Calu3 (cell line): ENCODE data around the gene PTPN18. TPM values are rescaled to one million over a fixed set of nuclear protein-coding genes. Genes with fewer than 3 reads are reported as not detected.
A peak's percentile ranks its signal among the peaks of the same experiment; 100 is the strongest.
"Not testable (repeated sequence)": the region's sequence is repeated elsewhere in the genome, so short reads cannot be mapped to it uniquely, and the experiment has no call there.

Experiments
- BruUV-seq: library from RNA; stranded (reverse); fragments of 400-500 nt; replicated peaks from 2 replicates; lab custom pipeline; 2021; lab: Mats Ljungman, UMichigan
- CTCF ChIA-PET: fragments of 300-600 bp; sonication (Branson Sonifier 250); formaldehyde crosslinking; loops from one replicate; lab custom pipeline; 2022; ENCODE audit warnings: antibody characterized with exemption; lab: Charles Lee
- DNase-seq: peaks from one replicate; pipeline ENCODE4 v3.0.0; 2022
- H3K27ac Mint-ChIP-seq: one replicate; pipeline ENCODE4 v1.8.0; 2022; ENCODE audit warnings: mixed read lengths; ENCODE audit not compliant: unreplicated experiment
- H3K27me3 Mint-ChIP-seq: one replicate; pipeline ENCODE4 v1.8.0; 2022; ENCODE audit warnings: mixed read lengths; ENCODE audit not compliant: unreplicated experiment
- H3K36me3 Mint-ChIP-seq: one replicate; pipeline ENCODE4 v1.8.0; 2022; ENCODE audit warnings: mild to moderate bottlenecking, moderate library complexity, mixed read lengths; ENCODE audit not compliant: insufficient read depth, unreplicated experiment
- H3K4me1 Mint-ChIP-seq: one replicate; pipeline ENCODE4 v1.8.0; 2022; ENCODE audit warnings: mild to moderate bottlenecking, low read depth, mixed read lengths; ENCODE audit not compliant: unreplicated experiment
- H3K4me3 Mint-ChIP-seq: one replicate; pipeline ENCODE4 v1.8.0; 2022; ENCODE audit warnings: mild to moderate bottlenecking, low read depth, moderate library complexity, mixed read lengths; ENCODE audit not compliant: unreplicated experiment
- H3K9me3 Mint-ChIP-seq: one replicate; pipeline ENCODE4 v1.8.0; 2022; ENCODE audit warnings: low read depth, mixed read lengths; ENCODE audit not compliant: unreplicated experiment
- intact Hi-C: fragments of 100-400 bp; cut with micrococcal nuclease; formaldehyde crosslinking; loops from one replicate; pipeline ENCODE4 v1.10.0; 2022; ENCODE audit not compliant: unreplicated experiment
- total RNA-seq: library from RNA; stranded (reverse); gene quantifications from 2 replicates; pipeline ENCODE4 v1.2.3, GENCODE V29; 2022
- TF ChIP-seq, protein P1 (sequence below): fragments of 200-600 bp; IDR thresholded peaks from one replicate; pipeline ENCODE4 v1.8.0; 2022; ENCODE audit warnings: antibody characterized with exemption; ENCODE audit not compliant: unreplicated experiment

PTPN18 gene
- total RNA-seq, 1 experiment from 2014 or later, result 66.0 TPM

DNA sequence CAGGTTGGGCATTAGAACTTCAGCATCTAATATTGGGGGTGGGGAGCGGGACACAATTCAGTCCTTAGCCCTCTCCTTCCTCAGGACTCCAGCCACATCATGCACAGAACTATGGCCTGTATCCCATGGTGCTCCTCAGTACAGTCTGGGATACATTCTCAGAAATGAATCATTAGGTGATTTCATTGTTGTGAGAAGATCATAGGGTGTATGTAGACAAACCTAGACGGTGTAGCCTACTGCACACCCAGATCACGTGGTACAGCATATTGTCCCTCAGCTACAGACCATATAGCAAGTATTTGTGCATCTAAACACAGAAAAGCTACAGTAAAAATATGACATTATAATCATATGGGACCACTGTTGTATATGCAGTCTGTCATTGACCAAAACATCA lies 36.3 kb upstream of the PTPN18 start:
- Mint-ChIP-seq H3K9me3 (no peaks in the 10 kb centered on the region), H3K27ac (no peak overlapping the region), H3K4me3 (no peak overlapping the region), H3K36me3 (no peaks in the 10 kb centered on the region), H3K27me3 (peaks cover 16% of the 10 kb centered on the region), H3K4me1 (no peaks in the 10 kb centered on the region)
- TF ChIP-seq, protein P1, sequence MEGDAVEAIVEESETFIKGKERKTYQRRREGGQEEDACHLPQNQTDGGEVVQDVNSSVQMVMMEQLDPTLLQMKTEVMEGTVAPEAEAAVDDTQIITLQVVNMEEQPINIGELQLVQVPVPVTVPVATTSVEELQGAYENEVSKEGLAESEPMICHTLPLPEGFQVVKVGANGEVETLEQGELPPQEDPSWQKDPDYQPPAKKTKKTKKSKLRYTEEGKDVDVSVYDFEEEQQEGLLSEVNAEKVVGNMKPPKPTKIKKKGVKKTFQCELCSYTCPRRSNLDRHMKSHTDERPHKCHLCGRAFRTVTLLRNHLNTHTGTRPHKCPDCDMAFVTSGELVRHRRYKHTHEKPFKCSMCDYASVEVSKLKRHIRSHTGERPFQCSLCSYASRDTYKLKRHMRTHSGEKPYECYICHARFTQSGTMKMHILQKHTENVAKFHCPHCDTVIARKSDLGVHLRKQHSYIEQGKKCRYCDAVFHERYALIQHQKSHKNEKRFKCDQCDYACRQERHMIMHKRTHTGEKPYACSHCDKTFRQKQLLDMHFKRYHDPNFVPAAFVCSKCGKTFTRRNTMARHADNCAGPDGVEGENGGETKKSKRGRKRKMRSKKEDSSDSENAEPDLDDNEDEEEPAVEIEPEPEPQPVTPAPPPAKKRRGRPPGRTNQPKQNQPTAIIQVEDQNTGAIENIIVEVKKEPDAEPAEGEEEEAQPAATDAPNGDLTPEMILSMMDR, result no peak
- DNase-seq, result no peak
- intact Hi-C loops, result no loop called here
- BruUV-seq, result no TSS peak
- CTCF ChIA-PET, result no interaction called here

DNA sequence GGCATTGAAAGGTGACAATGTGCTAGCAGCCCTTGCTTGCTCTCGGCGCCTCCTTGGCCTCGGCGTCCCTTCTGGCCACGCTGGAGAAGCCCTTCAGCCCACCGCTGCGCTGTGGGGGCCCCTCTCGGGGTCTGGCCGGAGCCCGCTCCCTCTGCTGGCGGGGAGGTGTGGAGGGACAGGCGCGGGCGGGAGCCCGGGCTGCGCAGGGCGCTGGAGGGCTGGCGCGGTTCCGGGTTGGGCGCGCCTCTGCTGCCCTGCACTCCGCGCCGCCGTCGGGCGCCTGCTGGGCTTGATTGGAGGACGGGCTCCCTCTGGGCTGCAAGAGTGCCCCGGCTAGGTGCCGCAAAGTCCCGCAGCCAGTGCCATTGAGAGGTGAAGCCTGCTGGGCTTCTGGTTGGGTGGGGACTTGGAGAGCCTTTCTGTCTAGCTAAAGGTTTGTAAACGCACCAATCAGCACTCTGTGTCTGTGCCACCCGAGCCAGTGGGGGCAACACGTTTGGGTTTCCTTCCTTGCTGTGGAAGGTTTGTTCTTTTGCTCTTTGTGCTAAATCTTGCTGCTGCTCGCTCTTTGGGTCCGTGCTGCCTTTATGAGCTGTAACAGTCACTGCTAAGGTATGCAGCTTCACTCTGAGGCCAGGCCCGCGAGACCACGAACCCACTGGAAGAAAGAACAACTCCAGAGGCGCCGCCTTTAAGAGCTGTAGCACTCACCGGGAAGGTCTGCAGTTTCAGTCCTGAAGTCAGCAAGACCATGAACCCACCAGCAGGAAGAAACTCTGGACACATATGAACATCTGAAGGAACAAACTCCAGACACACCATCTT lies 27.9 kb upstream of the PTPN18 start:
- intact Hi-C loops, result no loop called here
- no peaks in the 10 kb centered on the region for H3K4me1 Mint-ChIP-seq
- no peaks in the 10 kb centered on the region for H3K9me3 Mint-ChIP-seq
- no peaks in the 10 kb centered on the region for H3K36me3 Mint-ChIP-seq
- CTCF ChIA-PET, result interaction anchor here (0.9 kb wide), 1 partner anchor 13 kb away, joined by 3 read pairs; no protein-coding TSS in a partner anchor
- H3K4me3 Mint-ChIP-seq, result no peak overlapping the region
- BruUV-seq, result no TSS peak
- peaks cover 77% of the 10 kb centered on the region for H3K27me3 Mint-ChIP-seq
- H3K27ac Mint-ChIP-seq, result no peak overlapping the region
- no peak for DNase-seq
- TF ChIP-seq, protein P1, result no peak

DNA sequence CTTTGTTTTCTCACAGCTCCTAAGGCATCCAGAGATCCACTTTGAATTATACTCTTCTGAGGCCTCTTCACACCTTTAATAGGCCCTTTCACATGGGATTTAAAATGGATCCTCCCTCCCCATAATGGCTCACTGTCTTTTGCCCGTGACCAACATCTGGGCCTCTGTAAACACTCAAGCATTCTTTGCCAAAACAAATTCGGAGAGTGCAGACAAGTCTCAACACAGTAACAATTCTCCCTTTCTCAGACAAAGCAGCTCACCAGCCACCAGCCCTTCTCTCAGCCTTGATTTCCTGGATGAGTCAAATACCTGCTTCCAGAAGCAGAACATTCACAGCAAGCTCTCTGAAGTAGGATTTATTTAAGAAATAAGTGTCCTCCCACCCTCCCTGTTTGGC lies 27.1 kb upstream of the PTPN18 start:
- intact Hi-C loops, result no loop called here

DNA sequence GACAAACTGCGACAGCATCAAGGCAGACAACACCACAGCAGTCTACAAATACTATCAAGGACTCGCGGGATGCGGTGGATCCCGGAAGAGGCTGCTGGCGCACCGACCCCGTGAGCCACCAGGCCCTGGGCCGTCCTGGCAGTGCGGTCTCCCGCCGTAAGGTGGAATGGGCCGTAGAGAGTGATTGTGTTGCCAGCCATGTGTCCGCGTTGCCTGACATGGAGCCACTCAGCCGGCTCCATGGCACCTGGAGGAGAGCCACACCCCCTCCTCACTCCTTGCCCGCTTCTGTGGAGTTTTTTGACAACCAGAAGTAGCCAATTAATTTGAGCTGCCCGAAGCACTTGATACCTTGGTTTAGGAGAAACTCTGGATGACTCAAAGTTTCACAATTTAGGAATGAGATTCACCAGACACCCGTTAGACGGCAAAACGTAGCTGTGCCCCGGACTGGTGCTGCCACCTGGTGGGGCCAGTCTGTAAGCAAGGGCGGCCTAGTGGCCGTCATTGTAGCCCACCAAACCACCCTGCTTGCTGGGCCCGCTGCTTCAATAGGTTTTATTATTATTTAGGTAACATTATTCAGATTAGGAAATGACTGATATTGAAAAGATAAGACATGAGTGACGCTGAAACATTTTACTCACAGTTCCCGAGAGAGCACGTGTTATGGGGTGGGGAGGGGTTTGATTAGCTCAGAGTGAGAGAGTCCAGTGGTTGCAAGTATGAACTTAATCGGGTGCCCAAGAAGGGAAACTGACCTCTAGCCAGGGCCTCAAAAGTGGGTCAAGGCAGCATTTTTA lies 23.4 kb upstream of the PTPN18 start:
- H3K4me3 Mint-ChIP-seq, result no peak overlapping the region
- H3K27ac Mint-ChIP-seq, result no peak overlapping the region
- intact Hi-C loops, result loop anchor here (1.0 to 5.0 kb wide), 3 partner anchors 44 to 150 kb away; partner anchors contain the start of genes MZT2B and SMPD4
- H3K9me3 Mint-ChIP-seq, result no peaks in the 10 kb centered on the region
- no peaks in the 10 kb centered on the region for H3K4me1 Mint-ChIP-seq
- no TSS peak for BruUV-seq
- DNase-seq, result peak; percentile 85
- TF ChIP-seq, protein P1, result peak; percentile 89
- H3K27me3 Mint-ChIP-seq, result peaks cover 57% of the 10 kb centered on the region
- CTCF ChIA-PET, result interaction anchor here (0.7 to 2.8 kb wide), 8 partner anchors 10 to 409 kb away, joined by 3 to 32 read pairs (median 4); partner anchors contain the start of genes IMP4, MZT2B and SMPD4
- peaks cover 12% of the 10 kb centered on the region for H3K36me3 Mint-ChIP-seq

More for the DNA sequence above, 27.1 kb upstream of the PTPN18 start:
- no peak for DNase-seq
- TF ChIP-seq, protein P1, result no peak
- no TSS peak for BruUV-seq
- CTCF ChIA-PET, result interaction anchor here (0.9 kb wide), 1 partner anchor 13 kb away, joined by 3 read pairs; no protein-coding TSS in a partner anchor
- Mint-ChIP-seq H3K27me3 (peaks cover 70% of the 10 kb centered on the region), H3K4me3 (no peak overlapping the region), H3K4me1 (no peaks in the 10 kb centered on the region), H3K27ac (no peak overlapping the region), H3K36me3 (no peaks in the 10 kb centered on the region), H3K9me3 (no peaks in the 10 kb centered on the region)

DNA sequence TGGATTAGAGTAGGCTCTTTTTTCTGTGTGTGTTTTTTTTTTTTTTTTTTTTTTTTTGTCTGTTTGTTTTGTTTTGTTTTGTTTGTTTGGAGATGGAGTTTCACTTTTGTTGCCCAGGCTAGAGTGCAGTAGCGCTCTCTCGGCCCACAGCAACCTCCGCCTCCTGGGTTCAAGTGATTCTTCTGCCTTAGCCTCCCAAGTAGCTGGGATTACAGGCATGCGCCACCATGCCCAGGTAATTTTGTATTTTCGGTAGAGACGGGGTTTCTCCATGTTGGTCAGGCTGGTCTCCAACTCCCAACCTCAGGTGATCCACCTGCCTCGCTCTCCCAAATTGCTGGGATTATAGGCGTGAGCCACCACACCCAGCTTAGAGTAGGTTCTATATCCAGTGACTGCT lies 22.6 kb upstream of the PTPN18 start:
- DNase-seq, H3K27ac Mint-ChIP-seq, BruUV-seq, H3K4me3 Mint-ChIP-seq, H3K4me1 Mint-ChIP-seq, H3K9me3 Mint-ChIP-seq: not testable (repeated sequence)
- intact Hi-C loops, result loop anchor here (5.0 kb wide), 2 partner anchors 91 to 151 kb away; partner anchors contain the start of genes MZT2B and SMPD4
- Mint-ChIP-seq H3K27me3 (peaks cover 53% of the 10 kb centered on the region), H3K36me3 (peaks cover 13% of the 10 kb centered on the region)
- CTCF ChIA-PET, result interaction anchor here (0.7 to 2.8 kb wide), 6 partner anchors 9 to 508 kb away, joined by 3 to 32 read pairs (median 6); partner anchors contain the start of genes IMP4, MZT2B and SMPD4
